GM12878 (cell line): Measurements from ENCODE around the gene MYD88. TPM values are rescaled to one million over a fixed set of nuclear protein-coding genes. Genes with fewer than 3 reads are reported as not detected.

Source experiments
- ATAC-seq: fragments of 200-7000 bp; cut with Tn5 transposase; 3 replicates; pipeline ENCODE4 v1.9.1; 2020; ENCODE audit warnings: mild to moderate bottlenecking, moderate library complexity
- BruUV-seq: library from RNA; stranded (reverse); fragments of 400-500 nt; replicated peaks from 2 replicates; lab custom pipeline; 2021; lab: Mats Ljungman, UMichigan
- CTCF ChIA-PET: fragments of 300-600 bp; sonication (Branson Sonifier 250); formaldehyde crosslinking; extraction: SDS; loops from one replicate; lab custom pipeline; 2021; ENCODE audit warnings: inconsistent platforms; lab: Yijun Ruan, JAX
- POLR2A ChIA-PET: fragments of 350-600 bp; formaldehyde crosslinking; extraction: SDS; loops from one replicate; lab custom pipeline; 2021; ENCODE audit warnings: inconsistent platforms; lab: Charles Lee
- RAD21 ChIA-PET: fragments of 300-600 bp; sonication (Branson Sonifier 250); formaldehyde crosslinking; loops from one replicate; lab custom pipeline; 2023; ENCODE audit warnings: antibody characterized with exemption; ENCODE audit not compliant: unreplicated experiment; lab: Charles Lee
- SMC1A ChIA-PET: fragments of 300-600 bp; sonication (Branson Sonifier 250); formaldehyde crosslinking; loops from one replicate; lab custom pipeline; 2023; ENCODE audit not compliant: unreplicated experiment, uncharacterized antibody; lab: Charles Lee
- DNase-seq: peaks from one replicate; pipeline ENCODE4 v3.0.0-alpha.2; 2011; ENCODE audit warnings: low read depth, low spot score
- FAIRE-seq: peaks from 3 replicates; lab custom pipeline; 2011; peaks lifted over from hg19 to GRCh38; lab: Jason Lieb, UNC
- H2AFZ ChIP-seq: 2 replicates; pipeline ENCODE4 v1.6.0; 2011; ENCODE audit warnings: low read depth, low read length, control low read depth; ENCODE audit not compliant: control insufficient read depth
- H3K27ac ChIP-seq: 2 replicates; pipeline ENCODE4 v1.5.1; 2011; ENCODE audit warnings: control low read depth; ENCODE audit not compliant: control insufficient read depth, insufficient read depth
- H3K27me3 ChIP-seq, 2 experiments: replicated peaks in 1 of 2; 2 replicates each; pipeline versions ENCODE4 v1.6.0 to v1.6.1; 2011; ENCODE audit warnings: low read length in 1 of 2; ENCODE audit not compliant: control insufficient read depth in 2 of 2, insufficient read depth in 2 of 2
- H3K36me3 ChIP-seq, 2 experiments: 2 replicates each; pipeline ENCODE4 v1.5.1; 2011; ENCODE audit warnings: low read length in 1 of 2; ENCODE audit not compliant: control insufficient read depth in 2 of 2, insufficient read depth in 2 of 2
- H3K4me1 ChIP-seq: 2 replicates; pipeline ENCODE4 v1.6.1; 2011; ENCODE audit warnings: mild to moderate bottlenecking, low read length, moderate library complexity, mixed read lengths; ENCODE audit not compliant: control insufficient read depth, insufficient read depth
- H3K4me2 ChIP-seq: 2 replicates; pipeline ENCODE4 v1.6.0; 2011; ENCODE audit warnings: control low read depth; ENCODE audit not compliant: control insufficient read depth, insufficient read depth
- H3K4me3 ChIP-seq: fragments of 200-600 bp; sonication (generic); 2 replicates; pipeline ENCODE4 v1.5.1; 2016
- H3K79me2 ChIP-seq: 2 replicates; pipeline ENCODE4 v1.6.0; 2011; ENCODE audit warnings: low read length; ENCODE audit not compliant: control insufficient read depth, insufficient read depth
- H3K9ac ChIP-seq: 2 replicates; pipeline ENCODE4 v1.8.0; 2011; ENCODE audit warnings: low read length, control low read depth, mixed read lengths; ENCODE audit not compliant: control insufficient read depth, insufficient read depth
- H3K9me3 ChIP-seq: replicated peaks from 3 replicates; pipeline ENCODE4 v1.5.1; 2011; ENCODE audit warnings: mild to moderate bottlenecking, low read length; ENCODE audit not compliant: control insufficient read depth, insufficient read depth
- H4K20me1 ChIP-seq: 2 replicates; pipeline ENCODE4 v1.6.0; 2011; ENCODE audit not compliant: control insufficient read depth, insufficient read depth
- BMI1 ChIP-seq: fragments of 450-650 bp; IDR thresholded peaks from 2 replicates; pipeline ENCODE4 v1.6.1; 2016; ENCODE audit warnings: mild to moderate bottlenecking, moderate library complexity, borderline replicate concordance
- FOXM1 ChIP-seq: IDR thresholded peaks from 2 replicates; pipeline ENCODE4 v1.6.1; 2012; ENCODE audit warnings: low read depth, mild to moderate bottlenecking, inconsistent platforms, low read length, moderate library complexity
- MEF2A ChIP-seq: IDR thresholded peaks from 2 replicates; pipeline ENCODE4 v1.6.1; 2011; ENCODE audit warnings: low read depth, mild to moderate bottlenecking, low read length, moderate library complexity; ENCODE audit not compliant: insufficient read depth
- MYB ChIP-seq: fragments of 150-350 bp; IDR thresholded peaks from 2 replicates; pipeline ENCODE4 v1.6.1; 2014; ENCODE audit warnings: mild to moderate bottlenecking, low read depth, low read length, borderline replicate concordance
- NFYB ChIP-seq: IDR thresholded peaks from 2 replicates; pipeline ENCODE4 v1.6.1; 2011; ENCODE audit warnings: low read depth, mild to moderate bottlenecking, low read length, improper control_type of control experiment, moderate library complexity; ENCODE audit not compliant: insufficient read depth
- NR2F1 ChIP-seq: fragments of 450-650 bp; conservative IDR thresholded peaks from 2 replicates; pipeline ENCODE4 v1.6.1; 2017; ENCODE audit warnings: mild to moderate bottlenecking
- RB1 ChIP-seq: fragments of 450-650 bp; formaldehyde crosslinking; IDR thresholded peaks from 2 replicates; pipeline ENCODE4 v1.6.1; 2017; ENCODE audit warnings: mild to moderate bottlenecking, borderline replicate concordance
- SMAD1 ChIP-seq: fragments of 450-650 bp; IDR thresholded peaks from 2 replicates; pipeline ENCODE4 v1.6.1; 2018; ENCODE audit warnings: mild to moderate bottlenecking, low read depth; ENCODE audit not compliant: partially characterized antibody
- SMARCA5 ChIP-seq: fragments of 450-650 bp; IDR thresholded peaks from 2 replicates; pipeline ENCODE4 v1.6.1; 2017; ENCODE audit warnings: mild to moderate bottlenecking
- SMC3 ChIP-seq: IDR thresholded peaks from 2 replicates; pipeline ENCODE4 v1.6.1; 2011; ENCODE audit warnings: low read length, improper control_type of control experiment, borderline replicate concordance
- SP1 ChIP-seq: IDR thresholded peaks from one replicate; pipeline ENCODE4 v1.6.1; 2011; ENCODE audit warnings: low read depth, low read length
- STAT3 ChIP-seq: IDR thresholded peaks from 2 replicates; pipeline ENCODE4 v1.6.1; 2011; ENCODE audit warnings: low read depth, low read length, improper control_type of control experiment
- ZBTB40 ChIP-seq: fragments of 450-650 bp; IDR thresholded peaks from 2 replicates; pipeline ENCODE4 v1.6.1; 2016; ENCODE audit warnings: mild to moderate bottlenecking, moderate library complexity, borderline replicate concordance
- WGBS: methylation state at CpG from one replicate; pipeline ENCODE4 v1.1.6; 2016; ENCODE audit warnings: low lambda C conversion rate; ENCODE audit not compliant: insufficient replicate concordance, insufficient coverage; ENCODE audit errors: missing lambda C conversion rate; 5-methylcytosine and 5-hydroxymethylcytosine counted together
- in situ Hi-C: fragments of 300-500 bp; cut with MboI; formaldehyde crosslinking; loops from 9 replicates; pipeline ENCODE4 v1.14.3; 2018; ENCODE audit warnings: mixed read lengths
- intact Hi-C: fragments of 100-400 bp; cut with micrococcal nuclease; formaldehyde crosslinking; loops from one replicate; pipeline ENCODE4 v1.14.2; 2022; ENCODE audit not compliant: unreplicated experiment
- polyA plus RNA-seq, 11 experiments: library from polyadenylated mRNA; depleted of rRNA in 4 of 11; unstranded in 6 of 11; stranded (reverse) in 5 of 11; fragments of >200 nt; fragmentation: Nextera tagmentation in 4 of 11; fragmentation: Illumina TruSeq in 1 of 11; extraction: Ambion mirVana in 4 of 11; extraction: Trizol in 1 of 11; gene quantifications; 1 replicate in 1 of 11; 2 replicates in 10 of 11; pipeline versions ENCODE4 v1.2.1 to v1.2.3, GENCODE V29; 2011 to 2016; ENCODE audit warnings: inconsistent platforms in 2 of 11, missing spikeins in 2 of 11, low read depth in 1 of 11
- total RNA-seq, 4 experiments: library from RNA; depleted of rRNA in 3 of 4; stranded (reverse); fragments of >200 nt in 3 of 4; fragmentation: Illumina TruSeq in 1 of 4; extraction: Trizol in 1 of 4; gene quantifications; 2 replicates each; pipeline versions ENCODE4 v1.2.1 to v1.2.3, GENCODE V29; 2013 to 2021
- TF ChIP-seq, protein P1 (sequence below): fragments of 450-650 bp; IDR thresholded peaks from 2 replicates; pipeline ENCODE4 v1.6.1; 2017; ENCODE audit warnings: low read depth, mild to moderate bottlenecking, moderate library complexity
- TF ChIP-seq, protein P2 (sequence below): fragments of 150-350 bp; IDR thresholded peaks from 2 replicates; pipeline ENCODE4 v1.6.1; 2016; ENCODE audit warnings: low read depth, low read length
- TF ChIP-seq, protein P3 (sequence below): IDR thresholded peaks from 2 replicates; pipeline ENCODE4 v1.6.1; 2011; ENCODE audit warnings: low read depth, mild to moderate bottlenecking, low read length, moderate library complexity, borderline replicate concordance; ENCODE audit errors: extremely low read depth

Gene MYD88
- total and polyA plus RNA-seq, 10 of the 15 experiments (the other 5 are each of a cell fraction or from before 2014, with no cell fraction given), result 5.5 to 84.8 (median 67.5) TPM

- no peaks in the 10 kb centered on the region for H3K36me3 ChIP-seq
- no peak for ATAC-seq
- no peaks in the 10 kb centered on the region; the same call in 1 of the 3 replicates for H3K9me3 ChIP-seq
- WGBS, result 0% methylated on average over 1 of the region's 1 CpG
- H3K9ac ChIP-seq, result no peak overlapping the region
- ChIA-PET POLR2A (no interaction called here), RAD21 (no interaction called here), SMC1A (no interaction called here), CTCF (interaction anchor here (0.7 to 1.2 kb wide), 3 partner anchors 35 to 419 kb away, joined by 3 to 4 read pairs (median 3); partner anchors contain the start of gene ACAA1)
- H3K79me2 ChIP-seq, result no peaks in the 10 kb centered on the region
- no peak overlapping the region for H3K4me3 ChIP-seq
- no peaks in the 10 kb centered on the region for H3K4me1 ChIP-seq
- DNase-seq, result no peak
- H2AFZ ChIP-seq, result no peak overlapping the region
- intact Hi-C loops, result no loop called here
- in situ Hi-C loops, result no loop called here
- no TSS peak for BruUV-seq
- H3K27me3 ChIP-seq, result no peaks in the 10 kb centered on the region; a peak in 1 of 4 replicates
- no peak for FAIRE-seq
- no peak overlapping the region for H3K4me2 ChIP-seq
- H3K27ac ChIP-seq, result no peak overlapping the region
- TF ChIP-seq SP1 (no peak), STAT3 (no peak), RB1 (no peak), NFYB (no peak), NR2F1 (no peak), FOXM1 (no peak), BMI1 (no peak), SMAD1 (no peak), SMC3 (no peak), MYB (no peak), SMARCA5 (no peak), ZBTB40 (no peak), MEF2A (no peak)
- TF ChIP-seq, protein P1, sequence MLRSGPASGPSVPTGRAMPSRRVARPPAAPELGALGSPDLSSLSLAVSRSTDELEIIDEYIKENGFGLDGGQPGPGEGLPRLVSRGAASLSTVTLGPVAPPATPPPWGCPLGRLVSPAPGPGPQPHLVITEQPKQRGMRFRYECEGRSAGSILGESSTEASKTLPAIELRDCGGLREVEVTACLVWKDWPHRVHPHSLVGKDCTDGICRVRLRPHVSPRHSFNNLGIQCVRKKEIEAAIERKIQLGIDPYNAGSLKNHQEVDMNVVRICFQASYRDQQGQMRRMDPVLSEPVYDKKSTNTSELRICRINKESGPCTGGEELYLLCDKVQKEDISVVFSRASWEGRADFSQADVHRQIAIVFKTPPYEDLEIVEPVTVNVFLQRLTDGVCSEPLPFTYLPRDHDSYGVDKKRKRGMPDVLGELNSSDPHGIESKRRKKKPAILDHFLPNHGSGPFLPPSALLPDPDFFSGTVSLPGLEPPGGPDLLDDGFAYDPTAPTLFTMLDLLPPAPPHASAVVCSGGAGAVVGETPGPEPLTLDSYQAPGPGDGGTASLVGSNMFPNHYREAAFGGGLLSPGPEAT, result no peak
- TF ChIP-seq, protein P2, sequence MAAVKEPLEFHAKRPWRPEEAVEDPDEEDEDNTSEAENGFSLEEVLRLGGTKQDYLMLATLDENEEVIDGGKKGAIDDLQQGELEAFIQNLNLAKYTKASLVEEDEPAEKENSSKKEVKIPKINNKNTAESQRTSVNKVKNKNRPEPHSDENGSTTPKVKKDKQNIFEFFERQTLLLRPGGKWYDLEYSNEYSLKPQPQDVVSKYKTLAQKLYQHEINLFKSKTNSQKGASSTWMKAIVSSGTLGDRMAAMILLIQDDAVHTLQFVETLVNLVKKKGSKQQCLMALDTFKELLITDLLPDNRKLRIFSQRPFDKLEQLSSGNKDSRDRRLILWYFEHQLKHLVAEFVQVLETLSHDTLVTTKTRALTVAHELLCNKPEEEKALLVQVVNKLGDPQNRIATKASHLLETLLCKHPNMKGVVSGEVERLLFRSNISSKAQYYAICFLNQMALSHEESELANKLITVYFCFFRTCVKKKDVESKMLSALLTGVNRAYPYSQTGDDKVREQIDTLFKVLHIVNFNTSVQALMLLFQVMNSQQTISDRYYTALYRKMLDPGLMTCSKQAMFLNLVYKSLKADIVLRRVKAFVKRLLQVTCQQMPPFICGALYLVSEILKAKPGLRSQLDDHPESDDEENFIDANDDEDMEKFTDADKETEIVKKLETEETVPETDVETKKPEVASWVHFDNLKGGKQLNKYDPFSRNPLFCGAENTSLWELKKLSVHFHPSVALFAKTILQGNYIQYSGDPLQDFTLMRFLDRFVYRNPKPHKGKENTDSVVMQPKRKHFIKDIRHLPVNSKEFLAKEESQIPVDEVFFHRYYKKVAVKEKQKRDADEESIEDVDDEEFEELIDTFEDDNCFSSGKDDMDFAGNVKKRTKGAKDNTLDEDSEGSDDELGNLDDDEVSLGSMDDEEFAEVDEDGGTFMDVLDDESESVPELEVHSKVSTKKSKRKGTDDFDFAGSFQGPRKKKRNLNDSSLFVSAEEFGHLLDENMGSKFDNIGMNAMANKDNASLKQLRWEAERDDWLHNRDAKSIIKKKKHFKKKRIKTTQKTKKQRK, result no peak
- TF ChIP-seq, protein P3, sequence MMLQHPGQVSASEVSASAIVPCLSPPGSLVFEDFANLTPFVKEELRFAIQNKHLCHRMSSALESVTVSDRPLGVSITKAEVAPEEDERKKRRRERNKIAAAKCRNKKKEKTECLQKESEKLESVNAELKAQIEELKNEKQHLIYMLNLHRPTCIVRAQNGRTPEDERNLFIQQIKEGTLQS, result no peak
- H4K20me1 ChIP-seq, result no peaks in the 10 kb centered on the region
These were observed 36.0 kb upstream of the MYD88 start for GRCh38 chr3:38102444-38102814.
